IPS-11a (cell line): ENCODE results near the gene NUDT1.

Experiments
- H3K4me3 ChIP-seq: one replicate; pipeline ENCODE4 v1.5.1; 2013; ENCODE audit warnings: low read depth, low read length, control low read depth

Gene NUDT1

DNA sequence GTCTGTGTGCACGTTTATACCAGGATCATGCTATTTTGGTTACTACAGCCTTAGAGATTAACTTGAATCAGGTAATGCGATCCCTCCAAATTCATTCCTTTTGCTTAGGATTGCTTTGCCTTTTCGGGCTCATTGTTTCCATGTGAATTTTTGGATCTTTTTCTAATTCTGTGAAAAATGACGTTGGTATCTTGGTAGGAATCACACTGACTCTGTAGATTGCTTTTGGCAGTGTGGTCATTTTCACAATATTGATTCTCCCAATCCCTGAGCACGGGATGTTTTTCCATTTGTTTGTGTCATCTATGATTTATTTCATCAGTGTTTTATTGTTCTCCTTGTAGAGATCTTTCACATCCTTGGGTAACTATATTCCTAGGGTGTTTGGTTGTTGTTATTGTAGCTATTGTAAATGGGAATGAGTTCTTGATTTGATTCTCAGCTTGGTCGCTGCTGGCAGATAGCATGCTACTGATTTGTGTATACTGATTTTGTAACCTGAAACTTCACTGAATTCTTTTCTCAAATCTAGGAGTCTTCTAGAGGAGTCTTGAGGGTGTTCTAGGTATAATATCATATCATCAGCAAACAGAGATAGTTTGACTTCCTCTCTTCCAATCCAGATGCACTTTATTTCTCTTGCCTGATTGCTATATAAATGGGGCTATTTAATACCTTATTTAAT lies 54.1 kb downstream of the NUDT1 start:
- H3K4me3 ChIP-seq, result no peak overlapping the region

- no peak overlapping the region for H3K4me3 ChIP-seq
Measured at GRCh38 chr7:2296832-2297231, 54.8 kb downstream of the NUDT1 start.

- H3K4me3 ChIP-seq, result no peak overlapping the region
Measured at GRCh38 chr7:2299131-2299829, 57.3 kb downstream of the NUDT1 start.

DNA sequence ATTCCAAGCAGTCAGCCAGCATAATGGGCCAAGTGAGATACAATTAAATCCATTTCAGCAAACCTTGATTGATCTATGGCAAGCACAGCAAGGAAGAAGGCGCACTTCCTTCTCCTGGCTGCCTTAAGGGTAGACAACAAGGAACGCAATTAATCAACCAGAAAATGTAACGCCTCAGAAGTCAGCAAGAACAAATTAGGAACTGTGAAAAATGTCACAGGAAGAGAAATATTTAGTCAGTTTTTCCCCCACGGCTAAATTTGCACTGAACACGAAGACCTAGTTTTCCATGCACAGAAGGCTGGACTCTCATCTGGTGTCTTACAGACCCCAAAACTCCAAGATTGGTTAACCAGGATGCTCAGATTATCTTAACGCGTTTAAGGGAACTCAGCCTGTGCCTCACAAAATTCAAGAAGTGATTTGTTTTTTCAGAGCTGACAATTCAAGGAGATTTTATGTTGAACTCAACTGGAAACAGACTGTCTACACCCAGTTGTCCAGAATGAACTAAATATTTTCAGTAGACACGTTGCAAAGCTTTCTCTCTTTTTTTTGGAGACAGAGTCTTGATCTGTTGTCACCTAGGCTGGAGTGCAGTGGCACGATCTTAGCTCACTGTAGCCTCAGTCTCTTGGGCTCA lies 58.0 kb downstream of the NUDT1 start:
- no peak overlapping the region for H3K4me3 ChIP-seq
